ENCODE measurements around the gene COL5A3. TPM values are rescaled to one million over a fixed set of nuclear protein-coding genes. Genes with fewer than 3 reads are reported as not detected.

Gene COL5A3
- total and polyA plus RNA-seq, 2 experiments from 2014 or later = 1.0 to 1.2 TPM

DNA sequence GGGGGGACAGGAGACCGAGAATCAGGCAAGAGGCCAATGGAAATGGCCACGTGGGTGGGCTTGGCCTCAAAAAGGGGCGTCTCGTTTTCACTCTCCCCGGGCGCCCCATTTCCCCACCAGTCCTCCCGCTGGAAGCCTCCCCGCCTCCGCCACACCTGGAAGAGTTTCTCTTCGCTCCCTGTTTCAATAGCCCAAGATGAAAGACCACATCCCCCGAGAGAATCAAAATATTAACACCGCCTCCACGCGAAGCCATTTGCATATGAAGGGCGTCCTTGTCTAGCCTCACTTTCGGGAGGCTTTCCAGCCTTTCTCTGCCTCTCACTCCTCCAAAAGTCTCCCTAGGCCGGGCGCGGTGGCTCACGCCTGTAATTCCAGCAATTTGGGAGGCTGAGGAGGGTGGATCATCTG is 73.3 kb downstream of the COL5A3 start:
- Histone ChIP-seq H3K27ac (ENCODE audit: low read depth) (peak overlapping the region; percentile 86), H3K4me2 (peak overlapping the region; percentile 72), H4K20me1 (replicated peaks; ENCODE audit: insufficient read depth) (peaks cover 20% of the 10 kb centered on the region), H3K4me3 (peak overlapping the region; percentile 50), H3F3A (replicated peaks; ENCODE audit: low read depth) (peaks cover 6% of the 10 kb centered on the region; the same call in 1 of the 2 replicates), H3K27me3 (ENCODE audit: insufficient read depth) (no peaks in the 10 kb centered on the region), H3K9me2 (ENCODE audit: insufficient read depth) (peaks cover 5% of the 10 kb centered on the region; the same call in 1 of the 2 replicates), H3K36me3 (ENCODE audit: insufficient read depth) (no peaks in the 10 kb centered on the region), H3K79me2 (replicated peaks; ENCODE audit: insufficient read depth) (peaks cover 33% of the 10 kb centered on the region), H2AFZ (no peak overlapping the region), H3K4me1 (ENCODE audit: insufficient read depth) (peaks cover 13% of the 10 kb centered on the region)
- Mint-ChIP-seq H3K4me1 (peaks cover 25% of the 10 kb centered on the region), H3K27me3 (ENCODE audit: insufficient read depth, low read depth, poor library complexity) (peaks cover 23% of the 10 kb centered on the region), H3K4me3 (peak overlapping the region; percentile 74), H3K27ac (peak overlapping the region; percentile 87), H3K36me3 (ENCODE audit: low read depth) (peaks cover 2% of the 10 kb centered on the region; the same call in 1 of the 3 replicates), H3K9me3 (peaks cover 9% of the 10 kb centered on the region)
- no peak for TF ChIP-seq JUNB (IDR thresholded peaks at IDR 0.05; ENCODE audit: unreplicated experiment)
- TF ChIP-seq EZH2 (IDR thresholded peaks at IDR 0.05; ENCODE audit: low read depth, unreplicated experiment) = no peak
- TF ChIP-seq POLR2AphosphoS5 (IDR thresholded peaks at IDR 0.05; ENCODE audit: low read depth) = no peak
- no peak for TF ChIP-seq CTCF (conservative IDR thresholded peaks at IDR 0.05; ENCODE audit: low read depth in 2 of 2)
- no peak for TF ChIP-seq ZNF462 (CRISPR knock-in tag; IDR thresholded peaks at IDR 0.05)
- ATAC-seq (peak; percentile 48), DNase-seq (ENCODE audit: low spot score) (peak; percentile 92)
